ENCODE data around the gene FGGY. TPM values are rescaled to one million over a fixed set of nuclear protein-coding genes. Genes with fewer than 3 reads are reported as not detected.

The FGGY gene
- total RNA-seq, 1 donor from 2014 or later: 12.6 TPM

DNA sequence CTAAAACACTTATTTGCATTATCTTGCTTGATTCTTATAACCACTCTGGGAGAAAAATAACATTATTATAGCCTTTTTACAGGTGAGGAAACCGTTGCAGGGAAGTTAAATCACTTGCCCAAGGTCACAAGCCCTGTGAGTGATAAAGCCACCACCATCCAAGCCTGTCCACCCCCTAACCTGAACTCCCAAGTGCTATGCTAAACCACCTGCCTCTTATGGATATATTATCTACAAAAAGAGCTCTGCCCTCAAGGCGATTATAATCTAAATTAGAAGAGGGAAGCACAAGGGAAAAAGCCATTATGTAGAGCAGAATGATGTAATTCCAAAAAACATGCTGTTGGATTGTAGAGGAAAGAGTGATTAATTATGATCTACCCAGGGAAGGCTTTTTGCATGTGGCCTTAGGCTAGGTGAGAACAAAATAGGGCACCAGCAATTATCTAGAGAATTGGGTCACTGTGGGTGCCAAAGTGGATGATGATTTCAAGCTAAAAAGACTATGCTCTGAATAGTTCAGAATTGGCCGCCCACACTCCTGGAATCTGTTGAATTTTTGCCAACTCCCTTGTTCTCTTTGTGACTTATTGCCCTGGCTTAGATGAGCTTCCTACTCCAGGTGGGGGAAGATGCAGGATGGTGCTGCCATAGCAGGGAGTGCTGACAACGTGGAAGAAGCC lies 205.3 kb downstream of the FGGY start:
- Mint-ChIP-seq H3K27me3 (no peaks in the 10 kb centered on the region), H3K9me3 (no peaks in the 10 kb centered on the region), H3K27ac (peak overlapping the region; percentile 0), H3K4me3 (no peak overlapping the region), H3K36me3 (no peaks in the 10 kb centered on the region), H3K4me1 (ENCODE audit: unreplicated experiment) (peaks cover 55% of the 10 kb centered on the region)
- DNase-seq (ENCODE audit: extremely low spot score, unreplicated experiment): no peak
- TF ChIP-seq, protein P1, sequence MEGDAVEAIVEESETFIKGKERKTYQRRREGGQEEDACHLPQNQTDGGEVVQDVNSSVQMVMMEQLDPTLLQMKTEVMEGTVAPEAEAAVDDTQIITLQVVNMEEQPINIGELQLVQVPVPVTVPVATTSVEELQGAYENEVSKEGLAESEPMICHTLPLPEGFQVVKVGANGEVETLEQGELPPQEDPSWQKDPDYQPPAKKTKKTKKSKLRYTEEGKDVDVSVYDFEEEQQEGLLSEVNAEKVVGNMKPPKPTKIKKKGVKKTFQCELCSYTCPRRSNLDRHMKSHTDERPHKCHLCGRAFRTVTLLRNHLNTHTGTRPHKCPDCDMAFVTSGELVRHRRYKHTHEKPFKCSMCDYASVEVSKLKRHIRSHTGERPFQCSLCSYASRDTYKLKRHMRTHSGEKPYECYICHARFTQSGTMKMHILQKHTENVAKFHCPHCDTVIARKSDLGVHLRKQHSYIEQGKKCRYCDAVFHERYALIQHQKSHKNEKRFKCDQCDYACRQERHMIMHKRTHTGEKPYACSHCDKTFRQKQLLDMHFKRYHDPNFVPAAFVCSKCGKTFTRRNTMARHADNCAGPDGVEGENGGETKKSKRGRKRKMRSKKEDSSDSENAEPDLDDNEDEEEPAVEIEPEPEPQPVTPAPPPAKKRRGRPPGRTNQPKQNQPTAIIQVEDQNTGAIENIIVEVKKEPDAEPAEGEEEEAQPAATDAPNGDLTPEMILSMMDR (conservative IDR thresholded peaks at IDR 0.05): no peak

DNA sequence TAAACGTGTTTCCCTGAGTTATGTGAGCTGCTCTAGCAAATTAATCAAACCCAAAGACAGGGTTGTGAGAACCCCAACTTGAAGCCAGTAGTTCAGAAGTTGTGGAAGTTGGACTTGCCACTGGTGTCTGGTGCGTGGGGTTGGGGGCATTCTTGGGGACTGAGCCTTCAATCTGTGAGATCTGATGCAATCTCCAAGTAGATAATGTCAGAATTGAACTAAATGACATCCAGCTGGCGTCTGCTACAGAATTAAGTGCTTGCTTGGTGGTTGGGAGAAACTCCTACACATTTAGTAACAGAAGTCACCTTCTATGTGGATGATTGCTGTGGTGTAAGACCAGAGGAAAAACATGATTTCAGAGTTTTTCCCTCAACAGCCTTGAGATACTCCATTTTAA lies 207.4 kb downstream of the FGGY start:
- Mint-ChIP-seq H3K9me3 (peaks cover 4% of the 10 kb centered on the region), H3K27ac (no peak overlapping the region), H3K4me1 (ENCODE audit: unreplicated experiment) (peaks cover 56% of the 10 kb centered on the region), H3K27me3 (peaks cover 3% of the 10 kb centered on the region), H3K36me3 (peaks cover 4% of the 10 kb centered on the region), H3K4me3 (no peak overlapping the region)
- no peak for DNase-seq (ENCODE audit: extremely low spot score, unreplicated experiment)
- TF ChIP-seq, protein P1 (conservative IDR thresholded peaks at IDR 0.05): no peak

DNA sequence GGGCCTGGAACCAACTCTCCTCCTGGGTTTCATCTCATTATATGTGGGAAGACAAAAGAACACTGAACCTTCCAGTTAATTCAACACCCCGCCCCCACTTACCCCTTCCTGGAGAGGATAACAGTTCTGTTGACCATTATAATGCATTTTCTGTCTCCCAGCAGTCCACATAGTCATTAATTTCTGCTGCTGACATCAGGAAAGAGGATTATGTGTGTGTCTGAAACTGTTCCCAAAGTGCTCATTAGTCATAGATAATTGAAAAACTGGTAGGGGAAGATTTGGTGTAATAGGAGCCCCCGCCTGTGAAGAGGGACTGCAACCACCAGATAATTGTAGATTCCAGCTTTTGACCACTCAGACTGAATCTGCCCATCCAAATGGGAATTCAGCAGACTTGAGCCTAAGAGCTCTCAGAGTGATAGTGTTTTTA lies 208.7 kb downstream of the FGGY start:
- H3K27me3 Mint-ChIP-seq: peaks cover 6% of the 10 kb centered on the region
- H3K9me3 Mint-ChIP-seq: peaks cover 4% of the 10 kb centered on the region
- H3K36me3 Mint-ChIP-seq: peaks cover 4% of the 10 kb centered on the region
- no peak for DNase-seq (ENCODE audit: extremely low spot score, unreplicated experiment)
- TF ChIP-seq, protein P1 (conservative IDR thresholded peaks at IDR 0.05): no peak
- H3K4me3 Mint-ChIP-seq: no peak overlapping the region
- H3K27ac Mint-ChIP-seq: no peak overlapping the region
- peaks cover 53% of the 10 kb centered on the region for H3K4me1 Mint-ChIP-seq (ENCODE audit: unreplicated experiment)

DNA sequence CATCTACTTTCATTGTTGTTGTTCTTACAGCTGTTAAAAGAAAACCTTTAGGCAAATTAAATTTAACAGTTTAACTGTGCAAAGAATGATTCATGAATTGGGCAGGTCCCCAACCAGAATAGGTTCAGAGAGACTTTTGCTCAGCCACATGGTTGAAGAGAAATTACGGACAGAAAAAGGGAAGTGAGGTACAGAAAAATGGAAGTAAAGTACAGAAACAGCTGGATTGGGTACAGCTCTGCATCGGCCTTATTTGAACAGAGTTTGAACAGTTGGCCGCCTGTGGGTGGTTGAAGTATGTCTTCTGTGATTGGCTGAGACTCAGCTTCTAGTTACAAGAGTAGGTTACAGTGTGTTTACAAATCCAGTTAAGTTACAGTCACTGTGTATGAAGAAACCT lies 210.1 kb downstream of the FGGY start:
- H3K4me1 Mint-ChIP-seq (ENCODE audit: unreplicated experiment): peaks cover 50% of the 10 kb centered on the region
- peaks cover 4% of the 10 kb centered on the region for H3K36me3 Mint-ChIP-seq
- H3K9me3 Mint-ChIP-seq: peaks cover 9% of the 10 kb centered on the region
- TF ChIP-seq, protein P1 (conservative IDR thresholded peaks at IDR 0.05): no peak
- H3K27ac Mint-ChIP-seq: no peak overlapping the region
- peaks cover 6% of the 10 kb centered on the region for H3K27me3 Mint-ChIP-seq
- no peak for DNase-seq (ENCODE audit: extremely low spot score, unreplicated experiment)
- H3K4me3 Mint-ChIP-seq: no peak overlapping the region

DNA sequence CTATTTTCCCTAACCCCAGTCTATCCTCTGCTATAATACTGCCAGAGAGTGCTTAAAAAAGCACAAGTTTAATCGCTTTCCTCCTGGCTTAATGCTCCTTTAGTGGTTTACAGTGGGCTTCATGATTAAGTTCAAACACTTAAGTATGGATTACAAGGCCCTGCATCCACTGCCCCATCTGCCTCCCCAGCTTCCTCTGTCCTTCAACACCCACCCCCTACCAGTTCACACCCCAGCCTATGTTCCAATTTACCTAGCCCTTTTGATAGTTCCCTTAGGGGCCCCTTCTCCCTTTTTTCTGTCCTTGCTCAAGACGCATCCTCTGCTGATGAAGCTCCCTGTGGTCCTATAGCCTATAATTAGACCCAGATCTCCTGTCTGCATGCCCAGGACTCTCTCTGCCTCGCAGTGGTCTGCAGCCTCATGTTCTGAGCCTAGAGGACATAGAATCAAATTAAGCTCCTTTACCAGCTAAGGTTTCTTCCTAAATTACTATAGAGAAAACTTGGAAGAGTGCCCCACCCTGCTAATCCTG lies 212.5 kb downstream of the FGGY start:
- Mint-ChIP-seq H3K27me3 (peaks cover 6% of the 10 kb centered on the region), H3K36me3 (peaks cover 4% of the 10 kb centered on the region), H3K9me3 (peaks cover 9% of the 10 kb centered on the region), H3K4me1 (ENCODE audit: unreplicated experiment) (peaks cover 44% of the 10 kb centered on the region), H3K27ac (no peak overlapping the region), H3K4me3 (peak overlapping the region; percentile 2)
- no peak for DNase-seq (ENCODE audit: extremely low spot score, unreplicated experiment)
- TF ChIP-seq, protein P1 (conservative IDR thresholded peaks at IDR 0.05): no peak

Data from type B pancreatic cell (in vitro differentiated cells).